Nephron (organoid): ENCODE data around the gene NR2E3.

ENCODE experiments used
- H3K27ac Mint-ChIP-seq, 3 experiments: 2 replicates each; pipeline ENCODE4 v1.8.0; 2020; ENCODE audit warnings: mixed read lengths in 3 of 3, mild to moderate bottlenecking in 2 of 3, moderate library complexity in 1 of 3
- H3K27me3 Mint-ChIP-seq: 2 replicates; pipeline ENCODE4 v1.8.0; 2021; ENCODE audit warnings: low read depth, mild to moderate bottlenecking, moderate library complexity, mixed read lengths
- H3K36me3 Mint-ChIP-seq: 2 replicates; pipeline ENCODE4 v1.8.0; 2020; ENCODE audit warnings: low read depth, mixed read lengths
- H3K4me1 Mint-ChIP-seq: 2 replicates; pipeline ENCODE4 v1.8.0; 2020; ENCODE audit warnings: mixed read lengths
- H3K4me3 Mint-ChIP-seq, 3 experiments: 2 replicates each; pipeline ENCODE4 v1.8.0; 2020; ENCODE audit warnings: mild to moderate bottlenecking in 3 of 3, mixed read lengths in 3 of 3, moderate library complexity in 2 of 3
- H3K9me3 Mint-ChIP-seq: 2 replicates; pipeline ENCODE4 v1.8.0; 2020; ENCODE audit warnings: mixed read lengths
- TF ChIP-seq, protein P1 (sequence below), 3 experiments: fragments of 200-600 bp; sonication (generic); IDR thresholded peaks; one replicate each; pipeline ENCODE4 v1.5.0; 2021; ENCODE audit warnings: antibody characterized with exemption in 3 of 3; ENCODE audit not compliant: unreplicated experiment in 3 of 3

NR2E3 gene

GRCh38 chr15:71822890-71823630 is 12.7 kb downstream of the NR2E3 start:
- TF ChIP-seq, protein P1, sequence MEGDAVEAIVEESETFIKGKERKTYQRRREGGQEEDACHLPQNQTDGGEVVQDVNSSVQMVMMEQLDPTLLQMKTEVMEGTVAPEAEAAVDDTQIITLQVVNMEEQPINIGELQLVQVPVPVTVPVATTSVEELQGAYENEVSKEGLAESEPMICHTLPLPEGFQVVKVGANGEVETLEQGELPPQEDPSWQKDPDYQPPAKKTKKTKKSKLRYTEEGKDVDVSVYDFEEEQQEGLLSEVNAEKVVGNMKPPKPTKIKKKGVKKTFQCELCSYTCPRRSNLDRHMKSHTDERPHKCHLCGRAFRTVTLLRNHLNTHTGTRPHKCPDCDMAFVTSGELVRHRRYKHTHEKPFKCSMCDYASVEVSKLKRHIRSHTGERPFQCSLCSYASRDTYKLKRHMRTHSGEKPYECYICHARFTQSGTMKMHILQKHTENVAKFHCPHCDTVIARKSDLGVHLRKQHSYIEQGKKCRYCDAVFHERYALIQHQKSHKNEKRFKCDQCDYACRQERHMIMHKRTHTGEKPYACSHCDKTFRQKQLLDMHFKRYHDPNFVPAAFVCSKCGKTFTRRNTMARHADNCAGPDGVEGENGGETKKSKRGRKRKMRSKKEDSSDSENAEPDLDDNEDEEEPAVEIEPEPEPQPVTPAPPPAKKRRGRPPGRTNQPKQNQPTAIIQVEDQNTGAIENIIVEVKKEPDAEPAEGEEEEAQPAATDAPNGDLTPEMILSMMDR (IDR thresholded peaks at IDR 0.05; ENCODE audit: unreplicated experiment in 3 of 3): no peak
- Mint-ChIP-seq H3K4me1 (peaks cover 30% of the 10 kb centered on the region), H3K9me3 (peaks cover 18% of the 10 kb centered on the region), H3K27me3 (no peaks in the 10 kb centered on the region), H3K36me3 (peaks cover 90% of the 10 kb centered on the region), H3K27ac (peak overlapping the region in 1 of 3 experiments; percentile 62), H3K4me3 (no peak overlapping the region)

DNA sequence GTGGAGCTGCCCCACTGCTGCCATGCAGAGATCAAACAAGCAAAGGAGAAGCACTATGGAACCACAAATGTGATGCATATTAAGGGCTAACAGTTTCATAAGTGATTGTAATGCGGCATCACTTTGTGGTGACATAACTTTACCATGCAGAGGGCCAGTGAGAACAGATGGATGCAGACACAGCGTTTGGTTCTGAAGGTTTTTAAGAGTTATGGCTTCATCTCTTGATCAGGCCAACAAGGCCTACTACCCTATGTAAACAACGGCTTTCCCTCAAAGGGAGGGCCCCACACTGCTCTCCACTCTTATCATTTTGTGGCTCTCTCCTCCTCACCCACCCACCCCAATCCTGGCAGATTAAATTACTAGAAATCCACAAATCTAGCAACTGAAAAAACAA is 13.4 kb downstream of the NR2E3 start:
- Mint-ChIP-seq H3K27me3 (no peaks in the 10 kb centered on the region), H3K4me3 (peak overlapping the region in 1 of 3 experiments; percentile 45), H3K36me3 (peaks cover 91% of the 10 kb centered on the region), H3K27ac (peak overlapping the region in 2 of 3 experiments; percentile 52 to 62), H3K4me1 (peaks cover 30% of the 10 kb centered on the region), H3K9me3 (peaks cover 18% of the 10 kb centered on the region)
- TF ChIP-seq, protein P1 (IDR thresholded peaks at IDR 0.05; ENCODE audit: unreplicated experiment in 3 of 3): no peak

- Mint-ChIP-seq H3K4me1 (peaks cover 30% of the 10 kb centered on the region), H3K27me3 (no peaks in the 10 kb centered on the region), H3K9me3 (peaks cover 15% of the 10 kb centered on the region), H3K27ac (peak overlapping the region in 2 of 3 experiments; percentile 52 to 62), H3K36me3 (peaks cover 94% of the 10 kb centered on the region), H3K4me3 (no peak overlapping the region)
- TF ChIP-seq, protein P1 (IDR thresholded peaks at IDR 0.05; ENCODE audit: unreplicated experiment in 3 of 3): no peak
These were observed 14.8 kb downstream of the NR2E3 start for GRCh38 chr15:71825021-71825730.

DNA sequence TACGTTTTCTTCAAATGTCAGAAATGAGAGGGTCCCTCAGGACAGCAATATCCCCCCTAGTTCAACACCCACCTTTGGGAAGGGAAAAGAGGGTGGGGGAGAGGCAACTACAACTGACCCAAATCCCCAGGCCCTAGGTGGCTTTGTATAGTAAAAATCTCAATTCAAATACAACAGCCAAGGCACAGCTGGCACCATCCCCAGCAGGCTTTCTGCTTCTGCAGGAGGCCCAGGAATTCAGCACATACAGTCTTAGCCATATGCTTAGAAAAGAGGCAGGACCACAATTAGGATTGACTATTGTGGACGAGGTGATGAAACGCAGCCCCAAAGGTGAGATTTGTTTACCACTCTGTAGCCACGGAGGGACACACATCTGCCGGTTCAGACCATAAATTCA is 15.8 kb downstream of the NR2E3 start:
- Mint-ChIP-seq H3K4me1 (peaks cover 30% of the 10 kb centered on the region), H3K36me3 (peaks cover 87% of the 10 kb centered on the region), H3K27ac (no peak overlapping the region), H3K27me3 (no peaks in the 10 kb centered on the region), H3K4me3 (no peak overlapping the region), H3K9me3 (peaks cover 8% of the 10 kb centered on the region)
- TF ChIP-seq, protein P1 (IDR thresholded peaks at IDR 0.05; ENCODE audit: unreplicated experiment in 3 of 3): no peak

DNA sequence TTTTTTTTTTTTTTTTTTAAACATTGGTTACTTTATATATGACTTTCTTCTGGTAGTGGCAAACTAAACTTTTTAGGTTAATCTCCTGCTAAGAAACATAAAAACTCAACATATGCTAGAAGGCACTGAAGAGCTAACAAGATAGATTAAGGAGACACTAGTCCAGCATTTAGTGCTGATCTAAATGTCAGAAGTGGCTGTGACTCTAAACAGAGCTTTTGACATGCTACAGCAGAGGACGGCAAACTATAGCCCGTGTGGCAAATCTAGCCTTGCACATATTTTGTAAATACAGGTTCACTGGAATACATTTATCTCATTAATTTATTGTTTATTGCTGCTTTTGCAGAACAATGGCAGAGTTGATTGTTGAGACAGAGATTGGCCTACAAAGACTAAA is 20.6 kb downstream of the NR2E3 start:
- TF ChIP-seq, protein P1 (IDR thresholded peaks at IDR 0.05; ENCODE audit: unreplicated experiment in 3 of 3): no peak
- no peaks in the 10 kb centered on the region for H3K27me3 Mint-ChIP-seq
- peaks cover 6% of the 10 kb centered on the region for H3K4me1 Mint-ChIP-seq
- no peak overlapping the region for H3K4me3 Mint-ChIP-seq
- H3K9me3 Mint-ChIP-seq: no peaks in the 10 kb centered on the region
- peaks cover 46% of the 10 kb centered on the region for H3K36me3 Mint-ChIP-seq
- no peak overlapping the region for H3K27ac Mint-ChIP-seq
